ENCODE results near the gene ZACN. TPM values are rescaled to one million over a fixed set of nuclear protein-coding genes. Genes with fewer than 3 reads are reported as not detected.

The ZACN gene
- total RNA-seq, 1 donor = not detected

DNA sequence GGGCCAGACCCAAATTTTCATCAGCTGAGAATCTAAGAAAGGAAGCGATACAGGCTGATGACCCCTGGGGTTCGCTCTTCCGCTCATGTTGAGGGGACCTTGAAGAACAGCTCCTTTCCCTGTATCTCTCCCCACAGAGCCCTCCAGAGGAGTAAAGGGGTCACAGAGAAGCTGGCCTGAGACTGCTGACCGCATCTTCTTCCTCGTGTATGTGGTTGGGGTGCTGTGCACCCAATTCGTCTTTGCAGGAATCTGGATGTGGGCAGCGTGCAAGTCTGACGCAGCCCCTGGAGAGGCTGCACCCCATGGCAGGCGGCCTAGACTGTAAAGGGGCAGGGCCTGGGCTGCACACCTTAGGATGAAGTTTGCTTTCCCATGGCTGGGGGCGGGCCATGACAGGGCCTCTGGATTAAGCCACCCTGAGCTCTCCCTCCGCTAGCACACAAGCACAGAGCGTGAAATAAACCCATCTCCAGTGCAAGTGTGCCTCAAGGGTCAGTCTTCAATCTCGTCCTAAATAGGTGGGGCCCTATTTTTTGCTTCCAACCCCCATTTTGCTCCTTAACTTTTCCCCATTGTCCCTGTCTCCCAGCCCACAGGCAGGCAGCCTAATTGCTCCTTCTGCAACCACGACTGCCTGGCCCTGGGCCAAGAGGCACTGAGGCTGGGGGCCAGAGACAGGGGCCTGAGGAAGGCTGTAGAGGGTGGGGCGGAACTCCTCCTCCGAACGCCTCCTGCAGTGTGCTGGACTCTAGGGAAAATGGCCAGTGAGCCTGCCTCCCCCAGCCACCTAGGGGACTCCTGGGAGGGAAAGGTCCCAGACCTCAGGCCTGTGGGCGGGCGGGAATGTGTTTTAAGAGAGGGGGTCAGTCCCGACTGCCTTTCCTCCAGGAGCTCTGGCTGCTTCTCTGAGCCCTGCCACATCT is 3.6 kb downstream of the ZACN start:
- TF ChIP-seq, protein P1, sequence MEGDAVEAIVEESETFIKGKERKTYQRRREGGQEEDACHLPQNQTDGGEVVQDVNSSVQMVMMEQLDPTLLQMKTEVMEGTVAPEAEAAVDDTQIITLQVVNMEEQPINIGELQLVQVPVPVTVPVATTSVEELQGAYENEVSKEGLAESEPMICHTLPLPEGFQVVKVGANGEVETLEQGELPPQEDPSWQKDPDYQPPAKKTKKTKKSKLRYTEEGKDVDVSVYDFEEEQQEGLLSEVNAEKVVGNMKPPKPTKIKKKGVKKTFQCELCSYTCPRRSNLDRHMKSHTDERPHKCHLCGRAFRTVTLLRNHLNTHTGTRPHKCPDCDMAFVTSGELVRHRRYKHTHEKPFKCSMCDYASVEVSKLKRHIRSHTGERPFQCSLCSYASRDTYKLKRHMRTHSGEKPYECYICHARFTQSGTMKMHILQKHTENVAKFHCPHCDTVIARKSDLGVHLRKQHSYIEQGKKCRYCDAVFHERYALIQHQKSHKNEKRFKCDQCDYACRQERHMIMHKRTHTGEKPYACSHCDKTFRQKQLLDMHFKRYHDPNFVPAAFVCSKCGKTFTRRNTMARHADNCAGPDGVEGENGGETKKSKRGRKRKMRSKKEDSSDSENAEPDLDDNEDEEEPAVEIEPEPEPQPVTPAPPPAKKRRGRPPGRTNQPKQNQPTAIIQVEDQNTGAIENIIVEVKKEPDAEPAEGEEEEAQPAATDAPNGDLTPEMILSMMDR (IDR thresholded peaks at IDR 0.05; ENCODE audit: extremely low read depth, low read depth, low read length) = no peak
- Histone ChIP-seq H3K79me2 (ENCODE audit: insufficient read depth, low read length) (no peaks in the 10 kb centered on the region), H3K36me3 (ENCODE audit: insufficient read depth, low read length) (peaks cover 36% of the 10 kb centered on the region), H2AFZ (ENCODE audit: low read length) (no peak overlapping the region), H3K27me3 (ENCODE audit: insufficient read depth, low read length) (peaks cover 24% of the 10 kb centered on the region), H4K20me1 (ENCODE audit: insufficient read depth, low read length) (peaks cover 7% of the 10 kb centered on the region), H3K4me2 (ENCODE audit: insufficient read depth, low read length) (no peak overlapping the region), H3K27ac (ENCODE audit: low read depth, low read length) (no peak overlapping the region), H3K4me1 (ENCODE audit: insufficient read depth, low read length) (no peaks in the 10 kb centered on the region), H3K4me3 (ENCODE audit: insufficient read depth, low read length) (no peak overlapping the region), H3K9me3 (ENCODE audit: low read depth, low read length) (no peaks in the 10 kb centered on the region)
- peak; percentile 71 for DNase-seq (ENCODE audit: insufficient read length, low spot score, missing footprints)

DNA sequence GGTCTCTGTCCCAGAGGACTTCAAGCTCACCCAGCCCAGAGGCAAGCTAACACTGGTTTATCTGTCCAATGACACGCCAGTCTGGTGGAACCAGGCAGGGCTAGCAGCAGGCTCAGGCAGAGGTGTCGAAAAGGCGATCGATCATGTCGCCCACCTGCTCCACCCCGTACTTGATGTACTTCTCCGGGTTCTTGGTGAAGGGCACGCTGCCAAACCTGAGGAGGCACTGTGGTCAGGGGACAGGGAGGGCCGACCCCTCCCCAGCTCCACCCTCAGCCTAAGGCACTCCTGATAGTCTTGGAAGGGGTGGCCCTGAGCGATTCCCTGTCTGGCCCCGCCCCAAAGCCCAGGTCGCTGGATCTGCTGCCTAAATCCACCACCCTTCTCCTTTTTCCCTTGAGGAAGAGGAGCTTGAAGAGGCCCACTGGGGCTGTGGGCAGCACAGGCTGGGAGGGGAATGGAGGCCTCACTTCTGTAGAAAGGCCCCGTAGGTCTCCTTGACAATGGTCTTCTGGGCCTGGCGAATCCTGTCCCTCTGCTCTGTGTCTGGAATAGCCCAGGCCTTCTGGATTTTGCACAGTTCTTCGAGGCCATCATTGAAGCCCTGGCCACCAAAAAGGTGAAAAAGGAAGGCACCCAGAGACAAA is 4.7 kb downstream of the ZACN start:
- Histone ChIP-seq H4K20me1 (ENCODE audit: insufficient read depth, low read length) (peaks cover 7% of the 10 kb centered on the region), H2AFZ (ENCODE audit: low read length) (no peak overlapping the region), H3K36me3 (ENCODE audit: insufficient read depth, low read length) (peaks cover 47% of the 10 kb centered on the region), H3K4me3 (ENCODE audit: insufficient read depth, low read length) (no peak overlapping the region), H3K79me2 (ENCODE audit: insufficient read depth, low read length) (no peaks in the 10 kb centered on the region), H3K9me3 (ENCODE audit: low read depth, low read length) (no peaks in the 10 kb centered on the region), H3K27me3 (ENCODE audit: insufficient read depth, low read length) (peaks cover 13% of the 10 kb centered on the region), H3K4me1 (ENCODE audit: insufficient read depth, low read length) (no peaks in the 10 kb centered on the region), H3K4me2 (ENCODE audit: insufficient read depth, low read length) (no peak overlapping the region), H3K27ac (ENCODE audit: low read depth, low read length) (no peak overlapping the region)
- DNase-seq (ENCODE audit: insufficient read length, low spot score, missing footprints) = peak; percentile 41
- TF ChIP-seq, protein P1 (IDR thresholded peaks at IDR 0.05; ENCODE audit: extremely low read depth, low read depth, low read length) = no peak

DNA sequence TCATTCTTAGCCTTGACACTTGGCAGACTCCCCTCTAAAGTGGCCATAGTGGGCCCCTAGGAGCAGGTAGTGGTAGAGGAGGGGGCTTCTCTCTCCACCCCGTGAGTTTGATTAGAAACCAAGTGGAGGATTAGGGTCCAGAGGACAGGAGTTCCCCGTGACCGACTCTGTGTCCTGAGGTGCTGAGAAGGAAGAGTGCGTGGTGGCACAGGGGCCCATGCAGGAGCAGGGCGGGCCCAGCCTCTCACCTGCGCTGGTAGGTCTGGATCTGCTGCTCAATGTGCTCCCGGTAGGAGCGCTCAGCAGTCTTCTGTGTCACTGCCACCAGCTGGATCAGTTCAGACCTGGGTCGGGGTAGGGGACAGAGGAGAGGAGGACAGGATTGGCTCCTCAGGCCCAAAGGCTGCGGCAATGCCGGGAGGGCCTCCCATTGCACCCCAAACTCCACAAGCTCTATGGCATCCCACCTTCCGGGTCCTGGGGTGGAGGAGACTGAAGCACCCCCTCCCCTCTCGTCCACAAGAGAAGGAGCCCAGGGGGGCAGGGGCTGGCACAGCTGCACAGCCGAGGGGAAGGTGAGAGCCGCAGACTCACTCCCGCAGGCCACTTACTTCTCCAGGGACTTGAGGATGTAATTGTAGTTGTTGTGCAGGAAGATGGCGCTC is 6.2 kb downstream of the ZACN start:
- H3K27ac ChIP-seq (ENCODE audit: low read depth, low read length) = no peak overlapping the region
- peaks cover 54% of the 10 kb centered on the region for H3K36me3 ChIP-seq (ENCODE audit: insufficient read depth, low read length)
- peaks cover 5% of the 10 kb centered on the region for H4K20me1 ChIP-seq (ENCODE audit: insufficient read depth, low read length)
- no peaks in the 10 kb centered on the region for H3K9me3 ChIP-seq (ENCODE audit: low read depth, low read length)
- H3K4me3 ChIP-seq (ENCODE audit: insufficient read depth, low read length) = no peak overlapping the region
- peak; percentile 84 for DNase-seq (ENCODE audit: insufficient read length, low spot score, missing footprints)
- no peaks in the 10 kb centered on the region for H3K79me2 ChIP-seq (ENCODE audit: insufficient read depth, low read length)
- TF ChIP-seq, protein P1 (IDR thresholded peaks at IDR 0.05; ENCODE audit: extremely low read depth, low read depth, low read length) = no peak
- no peaks in the 10 kb centered on the region for H3K4me1 ChIP-seq (ENCODE audit: insufficient read depth, low read length)
- H2AFZ ChIP-seq (ENCODE audit: low read length) = no peak overlapping the region
- H3K4me2 ChIP-seq (ENCODE audit: insufficient read depth, low read length) = no peak overlapping the region
- H3K27me3 ChIP-seq (ENCODE audit: insufficient read depth, low read length) = no peaks in the 10 kb centered on the region

Data from osteoblast (primary cell).